ENCODE results near the gene TMEM252. TPM values are rescaled to one million over a fixed set of nuclear protein-coding genes. Genes with fewer than 3 reads are reported as not detected.

Gene TMEM252
- total RNA-seq, 1 donor from 2014 or later = not detected

DNA sequence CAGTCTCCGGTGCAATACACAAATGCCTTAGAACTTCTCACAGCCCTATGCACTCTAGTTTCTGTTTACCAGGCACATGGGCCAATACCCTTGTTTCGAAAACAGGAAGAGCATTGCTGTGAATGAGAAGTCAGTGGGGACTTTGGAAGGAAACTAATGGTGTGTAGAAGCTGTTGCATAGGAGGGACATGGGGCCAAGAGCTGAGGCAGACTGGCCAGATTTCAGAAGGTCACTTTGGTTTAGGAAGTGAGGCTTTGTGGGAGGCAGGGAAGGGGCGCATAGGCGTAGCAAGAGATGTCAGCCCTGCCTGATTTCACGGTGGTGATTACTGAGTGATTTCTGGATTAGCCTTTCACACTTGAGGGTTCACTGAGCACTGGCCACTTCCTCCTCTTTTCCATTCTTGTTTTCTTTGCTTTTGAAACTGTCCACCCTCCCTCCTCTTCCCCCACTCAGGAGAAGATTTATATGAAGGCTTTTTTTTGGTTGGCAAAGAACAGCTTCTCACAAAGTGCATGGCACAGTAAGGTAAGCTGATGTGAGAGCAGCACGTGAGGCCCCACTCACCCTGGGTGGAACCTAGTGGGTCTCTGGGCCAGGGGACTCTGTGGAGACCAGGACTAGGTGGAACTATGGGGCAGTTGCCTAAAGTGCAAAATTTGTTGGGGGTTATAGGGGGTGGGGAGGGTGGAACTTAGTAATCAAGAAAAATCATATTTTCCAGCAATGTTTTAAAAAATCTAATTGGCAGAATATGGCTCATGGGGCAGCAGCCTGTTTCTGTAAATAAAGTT lies 6.1 kb upstream of the TMEM252 start:
- intact Hi-C loops (cut with DNase I) = no loop called here
- no peak for DNase-seq (ENCODE audit: missing footprints)
- ATAC-seq = peak; percentile 80

DNA sequence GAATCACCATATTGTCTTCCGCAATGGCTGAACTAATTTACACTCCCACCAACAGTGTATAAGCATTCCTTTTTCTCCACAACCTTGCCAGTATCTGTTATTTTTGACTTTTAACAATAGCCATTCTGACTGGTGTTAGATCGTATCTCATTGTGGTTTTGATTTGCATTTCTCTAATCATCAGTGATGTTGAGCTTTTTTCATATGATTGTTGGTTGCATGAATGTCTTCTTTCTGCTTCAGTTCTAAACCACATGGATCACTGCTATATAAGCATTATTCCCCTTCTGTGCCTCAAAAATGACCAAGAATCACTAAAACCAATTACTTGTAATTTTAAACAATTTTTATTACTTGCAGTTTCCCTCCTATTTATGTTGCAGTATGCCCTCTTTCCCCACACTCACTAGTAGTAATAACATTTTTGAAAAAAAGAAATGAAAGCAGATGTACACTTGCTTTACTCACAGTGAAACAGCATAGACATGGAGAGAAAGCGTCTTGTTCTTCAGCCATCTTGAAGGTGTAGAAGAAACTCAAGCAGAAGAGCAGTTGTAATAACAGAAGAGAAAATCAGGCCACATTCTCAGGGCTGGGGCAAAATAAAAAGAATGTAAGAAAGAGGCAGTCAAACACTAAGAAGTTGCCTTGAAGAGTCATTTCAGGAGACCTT lies 4.5 kb upstream of the TMEM252 start:
- no peak for DNase-seq (ENCODE audit: missing footprints)
- no peak for ATAC-seq
- intact Hi-C loops (cut with DNase I) = no loop called here

DNA sequence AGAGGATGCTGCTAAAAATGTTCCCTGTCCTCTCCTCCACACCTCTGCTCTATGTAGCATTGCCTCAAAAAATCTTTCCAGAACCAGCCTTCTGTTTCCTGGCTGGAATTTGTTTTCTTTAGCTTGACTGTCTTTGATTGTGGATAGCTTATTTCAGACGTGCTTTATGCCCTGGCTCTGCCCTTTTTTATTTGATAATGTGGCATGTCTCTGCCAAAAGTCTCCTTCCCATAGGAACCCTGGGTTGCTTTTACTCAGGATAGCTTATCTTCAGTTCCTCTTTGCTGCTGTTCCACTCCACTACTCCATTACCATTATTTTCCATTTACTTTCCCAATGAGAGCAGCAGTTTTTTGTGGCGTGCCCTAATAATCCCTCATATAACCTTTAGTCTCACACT lies 885 bp upstream of the TMEM252 start:
- ATAC-seq (no peak), DNase-seq (ENCODE audit: missing footprints) (no peak)
- intact Hi-C loops (cut with DNase I) = no loop called here

DNA sequence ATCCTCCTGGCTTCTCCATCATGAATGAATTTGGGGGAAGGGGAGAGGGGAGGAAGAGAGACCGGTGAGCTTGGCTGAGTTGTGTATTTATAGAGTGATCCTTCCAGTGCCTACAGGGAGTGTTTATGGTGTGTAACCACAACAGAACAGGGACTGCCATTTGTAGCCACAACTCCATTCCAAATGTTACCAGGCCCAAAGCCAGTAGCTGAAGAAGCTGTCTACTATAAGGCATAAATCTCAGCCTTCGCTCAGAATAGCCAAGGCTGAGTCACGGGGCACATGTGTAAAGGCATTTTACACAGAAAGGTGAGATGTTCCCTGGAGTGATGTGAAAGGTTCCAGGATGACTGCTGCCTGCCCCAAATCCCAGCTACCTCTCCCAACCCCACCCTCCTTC lies 2.5 kb downstream of the TMEM252 start:
- intact Hi-C loops (cut with DNase I) = loop anchor here (5.0 kb wide), 1 partner anchor 36 kb away; no protein-coding TSS in a partner anchor
- ATAC-seq (peak; percentile 93), DNase-seq (ENCODE audit: missing footprints) (no peak)

DNA sequence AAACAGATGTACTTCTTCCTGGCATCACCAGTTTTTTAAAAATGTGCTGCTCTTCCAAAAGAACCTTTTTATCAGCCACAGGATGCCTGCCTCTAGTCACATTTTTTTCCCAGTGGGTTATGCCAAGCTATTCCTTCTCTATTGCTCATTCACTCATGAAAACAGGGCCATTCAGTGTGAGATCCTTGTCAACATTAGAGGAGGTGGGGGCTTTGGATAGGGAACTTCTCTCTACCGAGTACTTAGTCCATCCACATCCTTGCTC lies 3.1 kb downstream of the TMEM252 start:
- intact Hi-C loops (cut with DNase I) = loop anchor here (5.0 kb wide), 1 partner anchor 35 kb away; no protein-coding TSS in a partner anchor
- no peak for DNase-seq (ENCODE audit: missing footprints)
- no peak for ATAC-seq

DNA sequence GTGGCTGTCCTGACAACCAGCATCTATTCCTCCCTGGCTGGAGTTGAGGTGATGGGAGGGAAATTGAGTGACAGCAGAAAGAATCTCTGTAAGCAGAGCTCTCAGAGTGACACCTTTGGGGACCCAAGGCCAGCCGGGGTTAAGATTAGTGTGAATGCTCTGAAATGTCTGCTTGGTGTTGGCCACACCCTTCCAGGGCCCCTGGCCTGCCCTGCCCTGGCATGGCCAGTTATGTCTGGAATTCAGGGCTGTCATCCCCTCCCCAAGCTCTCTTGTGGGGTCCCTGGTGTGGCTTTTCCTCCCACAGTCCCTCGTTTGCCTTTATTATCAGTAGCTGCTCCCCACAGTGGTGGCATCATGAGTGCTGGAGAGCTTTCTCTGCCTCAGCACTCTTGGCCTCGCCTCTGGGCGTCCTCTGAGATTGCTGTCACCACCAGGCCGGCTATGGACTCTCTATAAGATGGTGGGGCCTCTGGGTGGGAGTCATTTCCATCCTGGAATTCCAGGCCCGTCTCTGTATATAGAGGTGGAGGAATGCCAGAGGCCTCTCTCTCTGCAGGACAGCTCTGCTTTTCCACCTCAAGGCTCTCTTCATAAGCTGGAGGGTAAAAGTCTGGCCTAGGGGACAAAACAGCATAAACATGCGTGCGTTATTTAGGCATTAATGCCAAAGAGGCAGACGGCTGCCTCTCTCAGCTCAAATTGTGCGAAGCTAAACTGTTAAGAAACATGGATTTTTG lies 3.6 kb downstream of the TMEM252 start:
- peak; percentile 22 for ATAC-seq
- intact Hi-C loops (cut with DNase I) = loop anchor here (5.0 kb wide), 1 partner anchor 35 kb away; no protein-coding TSS in a partner anchor
- DNase-seq (ENCODE audit: missing footprints) = no peak

DNA sequence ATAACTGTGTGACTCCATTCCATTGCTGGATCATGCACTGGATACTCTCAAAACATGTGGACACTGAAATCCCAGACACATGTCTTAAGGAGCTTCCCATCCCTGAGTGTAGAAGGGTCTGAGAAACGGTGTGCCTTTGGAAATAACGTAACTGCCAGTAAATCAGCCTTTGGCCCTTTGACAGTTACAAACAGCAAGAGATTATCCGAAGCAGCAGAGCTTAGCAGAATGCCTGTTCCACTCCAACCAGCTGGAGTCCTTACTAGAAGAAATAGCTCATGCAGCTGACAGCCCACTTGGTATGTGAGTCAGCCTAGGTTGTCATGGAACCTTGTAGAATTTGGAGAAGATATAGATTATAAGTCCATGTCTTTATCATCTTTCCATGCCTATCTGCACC lies 7.0 kb downstream of the TMEM252 start:
- DNase-seq (ENCODE audit: missing footprints) = no peak
- intact Hi-C loops (cut with DNase I) = loop anchor here (1.0 kb wide), 1 partner anchor 88 kb away; no protein-coding TSS in a partner anchor
- no peak for ATAC-seq

DNA sequence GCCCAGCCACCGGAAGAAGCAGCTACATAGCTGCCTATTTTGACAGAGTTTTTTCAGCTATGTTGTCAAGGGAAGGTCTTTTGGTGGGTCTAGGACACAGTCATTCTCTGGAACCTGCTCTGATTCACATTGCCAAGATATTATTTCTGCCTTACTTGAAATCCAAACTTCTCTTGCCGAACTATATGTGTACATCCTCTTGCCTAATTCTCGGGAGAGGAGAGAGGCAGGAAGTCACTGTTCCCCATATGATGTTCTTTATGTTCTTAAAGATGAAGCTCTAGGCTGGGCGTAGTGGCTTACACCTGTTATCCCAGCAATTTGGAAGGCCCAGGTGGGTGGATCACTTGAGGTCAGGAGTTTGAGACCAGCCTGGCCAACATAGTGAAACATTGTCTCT lies 8.6 kb downstream of the TMEM252 start:
- intact Hi-C loops (cut with DNase I) = no loop called here
- ATAC-seq (no peak), DNase-seq (ENCODE audit: missing footprints) (no peak)

DNA sequence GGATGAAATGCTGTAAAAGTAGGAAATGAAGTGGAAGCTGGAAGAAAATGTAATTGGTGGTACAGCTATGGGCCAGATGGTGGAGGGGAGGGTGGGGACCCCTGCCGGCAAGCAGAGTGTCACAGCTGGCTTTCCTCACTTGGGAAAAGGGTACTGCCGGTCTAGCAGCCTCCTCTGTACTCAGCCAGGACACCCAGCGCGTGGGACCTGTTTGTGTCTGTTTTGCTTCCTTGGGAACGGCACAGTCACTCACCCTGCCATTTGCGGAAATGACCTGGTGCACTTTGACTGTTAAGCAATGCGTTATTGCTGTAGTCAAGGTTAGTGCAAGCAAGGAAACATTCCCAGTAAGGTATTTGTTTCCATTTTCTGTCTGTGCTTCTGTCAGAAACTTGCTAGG lies 10.1 kb downstream of the TMEM252 start:
- ATAC-seq (peak; percentile 98), DNase-seq (ENCODE audit: missing footprints) (peak; percentile 84)
- intact Hi-C loops (cut with DNase I) = no loop called here

DNA sequence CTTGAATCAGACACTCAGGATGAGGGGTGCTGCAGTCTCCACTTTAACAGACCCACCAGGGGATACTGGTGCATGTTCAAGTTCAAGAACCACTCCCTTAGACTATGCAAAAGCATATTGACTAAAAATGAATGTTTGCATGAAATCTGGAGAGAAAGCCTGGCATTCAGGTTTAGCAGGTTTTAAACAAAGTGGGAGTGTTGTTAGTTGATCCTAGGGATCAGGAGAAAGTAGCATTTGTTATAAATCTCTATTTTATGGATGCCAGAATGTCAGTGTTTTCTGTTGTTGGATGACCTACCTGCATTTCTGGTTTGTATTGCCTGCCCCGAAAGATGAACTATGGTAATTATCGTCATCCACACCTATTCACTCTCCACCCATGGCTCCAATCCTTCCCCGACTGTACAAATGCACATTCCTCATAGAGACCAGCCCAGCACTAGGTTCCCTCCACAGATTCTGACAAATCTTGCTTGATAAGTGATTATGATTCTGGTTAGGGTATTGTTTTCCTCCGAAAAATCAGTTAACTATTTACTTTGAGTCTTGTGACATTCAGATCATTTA lies 17.2 kb downstream of the TMEM252 start:
- no peak for DNase-seq (ENCODE audit: missing footprints)
- intact Hi-C loops (cut with DNase I) = no loop called here
- no peak for ATAC-seq

DNA sequence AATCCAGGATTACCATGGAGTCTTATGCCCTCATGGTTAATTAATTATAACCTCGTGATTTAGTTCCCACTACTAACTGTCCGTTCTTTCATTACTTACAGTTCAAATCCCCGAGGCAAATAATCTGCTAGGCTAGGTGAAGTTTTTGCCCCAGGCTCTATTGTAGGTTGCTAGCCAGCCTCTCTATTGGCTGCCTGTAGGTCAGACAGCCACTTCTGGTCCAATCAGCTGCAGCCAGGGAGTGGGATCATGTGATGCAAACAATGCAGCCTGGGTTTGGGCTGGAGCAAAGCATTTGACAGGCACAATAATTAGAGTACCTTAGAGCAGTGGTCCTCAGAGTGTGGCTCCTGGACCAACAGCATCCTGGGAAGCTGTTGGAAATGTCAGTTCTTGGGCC lies 17.7 kb downstream of the TMEM252 start:
- DNase-seq (ENCODE audit: missing footprints) (no peak), ATAC-seq (no peak)
- intact Hi-C loops (cut with DNase I) = no loop called here

DNA sequence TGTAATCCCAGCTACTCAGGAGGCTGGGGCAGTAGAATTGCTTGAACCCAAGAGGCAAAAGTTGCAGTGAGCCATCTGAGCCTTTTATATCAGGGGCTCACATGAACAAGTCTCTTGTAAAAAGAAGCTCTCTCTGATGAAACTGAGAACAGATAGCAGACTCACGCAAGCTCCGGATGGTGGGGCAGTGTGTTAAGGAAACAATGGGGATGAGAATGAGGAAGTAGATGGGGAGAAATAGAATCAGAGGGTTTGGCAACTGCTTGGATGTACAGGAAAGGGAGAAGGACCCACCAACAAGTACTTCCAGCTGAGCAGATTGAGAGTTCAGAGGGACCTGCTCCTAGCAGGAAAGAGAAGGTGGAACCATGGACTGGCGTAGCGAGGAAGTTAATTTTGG lies 18.6 kb downstream of the TMEM252 start:
- intact Hi-C loops (cut with DNase I) = no loop called here
- DNase-seq (ENCODE audit: missing footprints) (no peak), ATAC-seq (peak; percentile 44)

DNA sequence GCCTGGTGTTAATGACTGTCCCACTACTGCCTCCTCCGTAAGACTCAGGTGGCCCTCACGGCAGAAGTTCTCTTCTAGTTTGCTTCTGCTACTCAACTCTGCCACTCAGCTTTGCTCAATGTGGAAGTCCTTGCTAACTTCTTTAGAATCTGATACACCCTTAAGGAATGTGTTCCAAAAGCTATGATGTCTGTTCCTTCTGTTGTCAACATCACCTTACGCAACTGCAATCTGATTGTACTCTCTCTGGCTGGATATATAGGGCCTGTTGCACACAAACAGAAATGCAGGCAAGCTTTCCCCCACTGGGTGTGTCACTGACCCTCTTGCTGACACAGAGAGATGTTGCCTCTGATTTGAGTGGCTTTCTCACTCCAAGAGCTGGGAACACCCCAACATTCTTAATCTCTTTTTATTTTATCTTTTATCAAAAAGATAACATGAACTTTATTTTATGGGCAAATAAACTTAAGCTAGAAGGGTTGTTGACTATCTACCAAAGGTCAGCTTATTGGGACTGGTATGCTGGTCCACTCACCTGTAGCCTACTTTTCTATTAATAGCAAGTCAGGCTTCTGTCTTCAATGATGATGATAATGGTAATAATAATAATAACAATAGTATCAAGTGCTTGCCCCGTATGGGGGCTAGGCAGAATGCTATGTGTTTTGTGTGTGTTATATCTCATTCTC lies 25.2 kb downstream of the TMEM252 start:
- intact Hi-C loops (cut with DNase I) = no loop called here
- ATAC-seq (peak; percentile 31), DNase-seq (ENCODE audit: missing footprints) (no peak)

DNA sequence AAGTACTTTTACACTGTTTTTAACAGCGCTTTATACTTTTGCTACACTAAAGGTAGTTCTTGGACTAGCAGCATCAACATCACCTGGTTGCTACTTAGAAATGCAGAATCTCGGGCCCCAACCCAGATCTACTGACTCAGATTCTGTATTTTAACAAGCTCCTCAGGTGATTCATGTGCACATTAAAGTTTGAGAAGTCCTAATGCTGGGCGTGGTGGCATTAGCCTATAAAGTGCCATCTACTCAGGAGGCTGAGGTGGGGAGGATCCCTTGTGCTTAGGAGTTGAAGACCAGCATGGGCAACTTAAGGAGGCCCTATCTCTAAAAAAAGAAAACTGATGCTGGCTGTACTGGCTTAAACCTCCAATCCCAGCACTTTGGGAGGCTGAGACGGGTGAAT lies 26.7 kb downstream of the TMEM252 start:
- DNase-seq (ENCODE audit: missing footprints) = no peak
- ATAC-seq = no peak
- intact Hi-C loops (cut with DNase I) = no loop called here

DNA sequence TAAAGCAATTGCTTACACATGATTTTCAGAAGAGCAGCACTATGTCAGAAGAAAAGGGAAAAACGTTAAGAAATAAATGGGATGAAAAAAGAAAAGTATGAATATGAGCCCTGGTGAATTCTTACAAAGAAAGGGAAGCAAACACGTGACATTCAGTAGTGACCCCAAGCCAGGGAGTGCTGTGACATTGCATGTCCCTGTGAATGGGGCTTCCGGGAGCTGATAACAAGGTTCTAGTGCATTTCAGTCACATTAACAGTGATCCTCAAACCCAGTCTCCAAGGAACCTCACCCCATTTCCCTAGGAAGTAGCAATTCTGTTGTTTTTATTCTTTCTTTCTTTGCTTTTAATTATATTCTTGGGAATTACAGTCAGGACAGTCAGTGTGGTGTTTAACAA lies 27.3 kb downstream of the TMEM252 start:
- ATAC-seq = no peak
- DNase-seq (ENCODE audit: missing footprints) = no peak

DNA sequence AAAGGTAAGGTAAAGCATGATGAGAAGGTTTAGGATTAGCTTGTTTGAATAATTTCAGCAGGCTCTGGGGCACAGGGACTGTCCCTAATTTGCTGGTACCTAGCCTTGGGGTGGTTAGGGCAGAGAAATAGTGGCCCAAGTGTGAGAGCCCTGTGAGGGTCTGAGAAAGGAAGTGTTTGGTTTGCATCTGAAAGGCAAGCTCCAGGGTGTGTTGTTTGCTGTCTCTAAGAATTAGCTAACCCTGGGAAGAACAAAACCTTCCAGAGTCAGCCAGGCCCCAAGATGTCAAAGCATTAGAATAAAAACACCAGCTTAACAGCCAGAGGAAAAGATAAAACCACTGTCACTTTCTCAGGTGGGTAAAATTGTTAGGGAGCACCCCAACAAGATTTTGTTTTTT lies 31.0 kb downstream of the TMEM252 start:
- ATAC-seq (no peak), DNase-seq (ENCODE audit: missing footprints) (no peak)
- intact Hi-C loops (cut with DNase I) = loop anchor here (5.0 to 10.0 kb wide), 2 partner anchors 53 to 155 kb away; partner anchors contain the start of gene PGM5

More for the DNA sequence above, 27.3 kb downstream of the TMEM252 start:
- intact Hi-C loops (cut with DNase I) = no loop called here

DNA sequence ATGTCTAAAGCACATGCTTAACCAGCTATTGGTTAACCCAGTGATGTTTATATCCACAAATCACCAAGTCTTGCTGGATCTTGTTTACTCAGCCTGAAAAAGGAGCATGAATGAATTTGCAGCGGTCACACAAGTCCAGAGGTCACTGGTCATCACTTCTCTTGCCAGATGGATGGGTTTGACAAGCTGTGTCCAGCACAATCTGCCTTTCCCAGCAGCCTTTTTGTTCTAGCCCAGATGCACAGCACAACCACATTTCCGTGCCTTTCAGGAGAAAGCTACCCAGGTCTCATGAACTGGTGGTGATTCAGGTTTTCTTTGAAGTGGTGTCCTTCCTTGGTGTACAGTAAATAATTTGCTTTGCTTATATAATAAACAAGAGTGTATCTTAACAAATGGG lies 32.1 kb downstream of the TMEM252 start:
- no peak for DNase-seq (ENCODE audit: missing footprints)
- no peak for ATAC-seq
- intact Hi-C loops (cut with DNase I) = loop anchor here (5.0 to 10.0 kb wide), 2 partner anchors 54 to 154 kb away; partner anchors contain the start of gene PGM5

DNA sequence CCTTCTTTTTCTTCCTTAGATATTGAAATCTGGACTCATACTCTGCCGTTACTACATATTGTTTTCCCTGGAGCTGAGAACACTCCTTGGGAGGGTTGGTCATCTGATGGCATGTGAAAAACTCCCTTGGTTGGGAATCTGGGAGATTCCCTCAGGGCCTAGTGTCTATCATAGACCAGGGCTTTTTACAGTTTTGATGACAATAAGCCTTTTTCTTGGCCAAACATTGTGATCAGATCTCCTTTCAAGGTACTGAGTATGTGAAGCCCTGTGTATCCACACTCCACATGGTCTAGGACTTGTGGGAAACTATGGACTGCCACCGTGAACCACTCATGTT lies 32.9 kb downstream of the TMEM252 start:
- ATAC-seq = no peak
- intact Hi-C loops (cut with DNase I) = loop anchor here (5.0 to 10.0 kb wide), 2 partner anchors 55 to 153 kb away; partner anchors contain the start of gene PGM5

More for the DNA sequence above, 32.9 kb downstream of the TMEM252 start:
- no peak for DNase-seq (ENCODE audit: missing footprints)

Measured in Right ventricle myocardium inferior (tissue), 1 donor.